HG03045 (cell line): ENCODE data around the gene FHIT.

Source experiments
- ATAC-seq: cut with Tn5 transposase; IDR thresholded peaks from one replicate; pipeline ENCODE4 v1.9.1; 2021; ENCODE audit warnings: mild to moderate bottlenecking, moderate library complexity; ENCODE audit not compliant: unreplicated experiment

FHIT gene

GRCh38 chr3:60435941-60436650 is 815.2 kb downstream of the FHIT start:
- ATAC-seq, result no peak

- ATAC-seq, result no peak
These were observed 816.3 kb downstream of the FHIT start for GRCh38 chr3:60434950-60435349.

GRCh38 chr3:60434323-60434722 is 816.9 kb downstream of the FHIT start:
- no peak for ATAC-seq

- no peak for ATAC-seq
These were observed 819.7 kb downstream of the FHIT start for GRCh38 chr3:60431599-60431958.

GRCh38 chr3:60430205-60430604 is 821.0 kb downstream of the FHIT start:
- no peak for ATAC-seq

GRCh38 chr3:60427109-60427508 is 824.1 kb downstream of the FHIT start:
- no peak for ATAC-seq

GRCh38 chr3:60424942-60425341 is 826.3 kb downstream of the FHIT start:
- no peak for ATAC-seq

- ATAC-seq, result no peak
These were observed 827.2 kb downstream of the FHIT start for GRCh38 chr3:60424034-60424433.

GRCh38 chr3:60423556-60423955 is 827.7 kb downstream of the FHIT start:
- ATAC-seq, result no peak

- ATAC-seq, result no peak
These were observed 829.4 kb downstream of the FHIT start for GRCh38 chr3:60421749-60422446.

GRCh38 chr3:60417576-60417975 is 833.7 kb downstream of the FHIT start:
- no peak for ATAC-seq

- ATAC-seq, result no peak
These were observed 837.2 kb downstream of the FHIT start for GRCh38 chr3:60414011-60414410.

- ATAC-seq, result no peak
These were observed 837.7 kb downstream of the FHIT start for GRCh38 chr3:60413551-60413950.

- ATAC-seq, result no peak
These were observed 847.4 kb downstream of the FHIT start for GRCh38 chr3:60403866-60404265.

- no peak for ATAC-seq
These were observed 848.3 kb downstream of the FHIT start for GRCh38 chr3:60402931-60403330.

- no peak for ATAC-seq
These were observed 851.1 kb downstream of the FHIT start for GRCh38 chr3:60399861-60400845.

- ATAC-seq, result no peak
These were observed 852.0 kb downstream of the FHIT start for GRCh38 chr3:60399292-60399691.

- no peak for ATAC-seq
These were observed 856.0 kb downstream of the FHIT start for GRCh38 chr3:60395173-60395762.

- ATAC-seq, result no peak
These were observed 857.3 kb downstream of the FHIT start for GRCh38 chr3:60393946-60394345.

GRCh38 chr3:60392501-60392900 is 858.8 kb downstream of the FHIT start:
- ATAC-seq, result no peak

- no peak for ATAC-seq
These were observed 860.0 kb downstream of the FHIT start for GRCh38 chr3:60391292-60391691.
